AG04449 (cell line): ENCODE results near the gene TRAPPC2L.

ENCODE experiments used
- CTCF ChIA-PET: fragments of 350-600 bp; formaldehyde crosslinking; extraction: SDS; loops from one replicate; lab custom pipeline; 2021; ENCODE audit warnings: antibody characterized with exemption; lab: Yijun Ruan, JAX
- POLR2A ChIA-PET: fragments of 400-600, 350-600 bp; formaldehyde crosslinking; extraction: SDS; loops from one replicate; lab custom pipeline; 2020; ENCODE audit warnings: antibody characterized with exemption, inconsistent platforms; lab: Yijun Ruan, JAX
- DNase-seq: peaks from one replicate; pipeline ENCODE4 v3.0.0-alpha.2; 2010; ENCODE audit warnings: low read depth, low spot score
- H3K4me3 ChIP-seq: 2 replicates; pipeline ENCODE4 v1.5.1; 2011; ENCODE audit warnings: low read depth, mild to moderate bottlenecking, control low read depth, low read length
- TF ChIP-seq, protein P1 (sequence below): IDR thresholded peaks from one replicate; pipeline ENCODE4 v1.5.1; 2011; ENCODE audit warnings: mild to moderate bottlenecking, moderate library complexity, low read length, control low read depth, inconsistent platforms; ENCODE audit not compliant: insufficient read depth; ENCODE audit errors: missing control alignments

Gene TRAPPC2L

DNA sequence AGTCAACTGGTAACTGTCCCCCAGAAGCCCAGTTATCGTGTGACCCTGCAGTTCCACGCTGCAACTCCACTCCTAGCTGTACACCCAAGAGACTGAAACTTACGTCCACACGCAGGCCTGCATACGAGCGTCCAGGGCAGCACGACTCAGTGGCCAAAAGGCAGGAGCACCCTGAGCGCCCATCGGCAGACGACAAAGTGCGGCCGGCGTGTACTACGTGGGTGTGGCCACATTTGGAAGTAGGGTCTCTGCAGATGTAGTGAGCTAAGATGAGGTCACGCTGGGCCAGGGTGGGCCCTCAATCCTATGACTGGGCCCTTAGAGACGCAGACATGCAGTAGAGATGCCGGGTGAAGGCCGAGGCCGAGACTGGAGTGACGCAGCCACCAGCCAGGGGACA, 13.7 kb upstream of the TRAPPC2L start:
- ChIA-PET CTCF (interaction anchor here (1.1 kb wide), 1 partner anchor 15 kb away, joined by 3 read pairs; no protein-coding TSS in a partner anchor), POLR2A (no interaction called here)
- H3K4me3 ChIP-seq, result no peak overlapping the region
- no peak for DNase-seq
- TF ChIP-seq, protein P1, sequence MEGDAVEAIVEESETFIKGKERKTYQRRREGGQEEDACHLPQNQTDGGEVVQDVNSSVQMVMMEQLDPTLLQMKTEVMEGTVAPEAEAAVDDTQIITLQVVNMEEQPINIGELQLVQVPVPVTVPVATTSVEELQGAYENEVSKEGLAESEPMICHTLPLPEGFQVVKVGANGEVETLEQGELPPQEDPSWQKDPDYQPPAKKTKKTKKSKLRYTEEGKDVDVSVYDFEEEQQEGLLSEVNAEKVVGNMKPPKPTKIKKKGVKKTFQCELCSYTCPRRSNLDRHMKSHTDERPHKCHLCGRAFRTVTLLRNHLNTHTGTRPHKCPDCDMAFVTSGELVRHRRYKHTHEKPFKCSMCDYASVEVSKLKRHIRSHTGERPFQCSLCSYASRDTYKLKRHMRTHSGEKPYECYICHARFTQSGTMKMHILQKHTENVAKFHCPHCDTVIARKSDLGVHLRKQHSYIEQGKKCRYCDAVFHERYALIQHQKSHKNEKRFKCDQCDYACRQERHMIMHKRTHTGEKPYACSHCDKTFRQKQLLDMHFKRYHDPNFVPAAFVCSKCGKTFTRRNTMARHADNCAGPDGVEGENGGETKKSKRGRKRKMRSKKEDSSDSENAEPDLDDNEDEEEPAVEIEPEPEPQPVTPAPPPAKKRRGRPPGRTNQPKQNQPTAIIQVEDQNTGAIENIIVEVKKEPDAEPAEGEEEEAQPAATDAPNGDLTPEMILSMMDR, result no peak

- TF ChIP-seq, protein P1, result no peak
- CTCF ChIA-PET, result no interaction called here
- POLR2A ChIA-PET, result no interaction called here
- DNase-seq, result no peak
- no peak overlapping the region for H3K4me3 ChIP-seq
Observed at GRCh38 chr16:88844419-88845036, 12.4 kb upstream of the TRAPPC2L start.

DNA sequence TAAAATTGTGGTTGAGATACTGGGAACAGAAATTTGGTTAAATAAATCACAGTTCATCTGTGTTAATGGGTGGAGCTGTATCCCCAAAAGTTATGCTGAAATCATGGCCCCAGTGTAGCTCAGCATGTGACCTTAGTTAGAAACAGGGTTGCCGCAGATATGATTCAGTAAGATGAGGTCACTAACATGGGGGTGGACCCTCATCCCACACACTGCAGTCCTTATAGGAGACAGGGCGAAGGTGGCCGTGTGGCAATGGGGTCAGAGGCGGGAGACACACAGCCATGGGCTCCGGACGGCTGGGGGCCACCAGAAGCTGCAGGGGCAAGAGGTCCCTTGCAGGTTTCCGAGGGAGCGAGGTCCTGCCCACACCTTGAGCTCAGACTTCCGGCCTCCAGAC, 10.8 kb upstream of the TRAPPC2L start:
- H3K4me3 ChIP-seq, result no peak overlapping the region
- DNase-seq, result no peak
- TF ChIP-seq, protein P1, result no peak
- CTCF ChIA-PET, result interaction anchor here (1.2 to 1.5 kb wide), 2 partner anchors 11 to 34 kb away, joined by 4 to 5 read pairs; partner anchors contain the start of genes APRT, GALNS and TRAPPC2L
- POLR2A ChIA-PET, result no interaction called here

GRCh38 chr16:88847654-88848053, 9.3 kb upstream of the TRAPPC2L start:
- CTCF ChIA-PET, result no interaction called here
- DNase-seq, result no peak
- H3K4me3 ChIP-seq, result no peak overlapping the region
- TF ChIP-seq, protein P1, result no peak
- POLR2A ChIA-PET, result no interaction called here

DNA sequence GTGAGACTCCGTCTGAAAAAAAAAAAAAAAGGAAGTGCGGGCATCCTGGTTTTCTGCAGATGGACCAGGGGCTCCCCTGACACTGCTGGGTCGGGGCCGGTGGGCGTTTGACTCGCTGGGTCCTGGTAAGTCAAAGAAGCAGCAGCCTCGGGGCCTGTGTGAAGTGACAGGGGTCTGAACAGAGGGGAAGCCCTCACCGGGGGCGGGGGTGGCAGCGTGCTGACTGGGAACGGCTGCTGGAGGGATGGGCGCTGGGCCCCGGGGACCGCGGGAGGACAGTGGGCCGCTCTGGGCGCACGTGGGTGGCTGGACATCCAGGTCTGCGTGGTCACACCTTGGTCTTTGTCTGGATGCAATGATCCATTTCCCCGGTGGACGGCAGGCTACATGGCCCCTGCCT, 8.4 kb upstream of the TRAPPC2L start:
- H3K4me3 ChIP-seq, result no peak overlapping the region
- DNase-seq, result no peak
- ChIA-PET POLR2A (no interaction called here), CTCF (interaction anchor here (1.5 kb wide), 1 partner anchor 9 kb away, joined by 7 read pairs; no protein-coding TSS in a partner anchor)
- TF ChIP-seq, protein P1, result no peak

GRCh38 chr16:88850531-88851199, 6.3 kb upstream of the TRAPPC2L start:
- ChIA-PET CTCF (no interaction called here), POLR2A (no interaction called here)
- TF ChIP-seq, protein P1, result no peak
- no peak overlapping the region for H3K4me3 ChIP-seq
- no peak for DNase-seq
